SK-N-SH (cell line): ENCODE data around the gene C14orf119. TPM values are rescaled to one million over a fixed set of nuclear protein-coding genes. Genes with fewer than 3 reads are reported as not detected.

ENCODE experiments used
- CTCF ChIA-PET: fragments of 300-600, 350-600 bp; formaldehyde crosslinking; extraction: SDS; loops from one replicate; lab custom pipeline; 2021; lab: Yijun Ruan, JAX
- POLR2A ChIA-PET: fragments of 350-600 bp; sonication (Branson Sonifier 250); formaldehyde crosslinking; extraction: SDS; loops from one replicate; lab custom pipeline; 2020; ENCODE audit warnings: antibody characterized with exemption, inconsistent platforms; lab: Yijun Ruan, JAX
- DNase-seq: peaks from one replicate; pipeline ENCODE4 v3.0.0; 2012
- H2AFZ ChIP-seq: fragments of 200-600 bp; sonication (generic); 2 replicates; pipeline ENCODE4 v1.8.1; 2016; ENCODE audit warnings: antibody characterized with exemption, mild to moderate bottlenecking, low read depth
- H3F3A ChIP-seq: fragments of 200-600 bp; sonication (generic); replicated peaks from 2 replicates; pipeline ENCODE3; 2016; ENCODE audit warnings: antibody characterized with exemption, mild to moderate bottlenecking; ENCODE audit not compliant: insufficient read depth
- H3K27ac ChIP-seq, 2 experiments: fragments of 200-500 bp in 1 of 2; fragments of 200-600 bp in 1 of 2; sonication (Bioruptor generic) in 1 of 2; sonication (generic), shearing (Covaris generic) in 1 of 2; 2 replicates each; pipeline versions ENCODE4 v1.5.1 to v1.6.1; 2014 to 2016; ENCODE audit warnings: low read depth in 2 of 2, inconsistent platforms in 1 of 2, low read length in 1 of 2, mild to moderate bottlenecking in 1 of 2, mixed read lengths in 1 of 2
- H3K27me3 ChIP-seq: fragments of 200-600 bp; sonication (generic), shearing (Covaris generic); 2 replicates; pipeline ENCODE4 v1.6.1; 2016; ENCODE audit warnings: mixed run types; ENCODE audit not compliant: insufficient read depth
- H3K36me3 ChIP-seq, 2 experiments: fragments of 200-500 bp in 1 of 2; fragments of 200-600 bp in 1 of 2; sonication (Bioruptor generic) in 1 of 2; sonication (generic) in 1 of 2; replicated peaks in 1 of 2; 2 replicates each; pipeline versions ENCODE3 to v1.5.1; 2014 to 2016; ENCODE audit warnings: low read length in 1 of 2, mild to moderate bottlenecking in 1 of 2; ENCODE audit not compliant: insufficient read depth in 2 of 2, control insufficient read depth in 1 of 2
- H3K4me1 ChIP-seq, 2 experiments: fragments of 200-500 bp in 1 of 2; fragments of 200-600 bp in 1 of 2; sonication (Bioruptor generic) in 1 of 2; sonication (generic), shearing (Covaris generic) in 1 of 2; 2 replicates each; pipeline versions ENCODE4 v1.5.1 to v1.6.1; 2014 to 2016; ENCODE audit warnings: low read depth in 1 of 2, low read length in 1 of 2, mixed run types in 1 of 2; ENCODE audit not compliant: insufficient read depth in 2 of 2, control insufficient read depth in 1 of 2
- H3K4me2 ChIP-seq: fragments of 200-600 bp; sonication (generic), shearing (Covaris generic); 2 replicates; pipeline ENCODE4 v1.6.1; 2017; ENCODE audit warnings: mixed run types
- H3K4me3 ChIP-seq, 2 experiments: fragments of 200-500 bp in 1 of 2; fragments of 200-600 bp in 1 of 2; sonication (Bioruptor generic) in 1 of 2; sonication (generic), shearing (Covaris generic) in 1 of 2; 2 replicates each; pipeline versions ENCODE4 v1.5.1 to v1.8.1; 2014 to 2016; ENCODE audit warnings: low read depth in 2 of 2, inconsistent platforms in 1 of 2, low read length in 1 of 2, mild to moderate bottlenecking in 1 of 2, mixed read lengths in 1 of 2, moderate library complexity in 1 of 2
- H3K79me2 ChIP-seq: fragments of 200-600 bp; sonication (generic); 2 replicates; pipeline ENCODE4 v1.8.1; 2017; ENCODE audit warnings: mild to moderate bottlenecking; ENCODE audit not compliant: insufficient read depth
- H3K9ac ChIP-seq: fragments of 200-600 bp; sonication (generic); 2 replicates; pipeline ENCODE4 v1.6.1; 2017; ENCODE audit warnings: mixed run types
- H3K9me2 ChIP-seq: fragments of 200-600 bp; sonication (generic); 2 replicates; pipeline ENCODE4 v1.6.1; 2017; ENCODE audit warnings: mixed run types
- H3K9me3 ChIP-seq: fragments of 200-600 bp; sonication (generic); 2 replicates; pipeline ENCODE4 v1.6.1; 2017; ENCODE audit warnings: mixed run types, mild to moderate bottlenecking, moderate library complexity
- H4K20me1 ChIP-seq: fragments of 200-600 bp; sonication (generic); 2 replicates; pipeline ENCODE4 v1.6.1; 2017; ENCODE audit warnings: mild to moderate bottlenecking, mixed run types; ENCODE audit not compliant: insufficient read depth
- CTCF ChIP-seq: fragments of 200-600 bp; sonication (generic); IDR thresholded peaks from 2 replicates; pipeline ENCODE4 v1.6.1; 2017; ENCODE audit warnings: antibody characterized with exemption, mild to moderate bottlenecking, moderate library complexity
- EZH2phosphoT487 ChIP-seq: fragments of 200-600 bp; sonication (generic); IDR thresholded peaks from 2 replicates; pipeline ENCODE4 v1.6.1; 2017; ENCODE audit warnings: low read depth, mixed run types, mild to moderate bottlenecking, antibody characterized with exemption, moderate library complexity, borderline replicate concordance
- FOSL2 ChIP-seq: IDR thresholded peaks from 2 replicates; pipeline ENCODE4 v1.4.0; 2012; ENCODE audit warnings: low read depth, mild to moderate bottlenecking, moderate library complexity, borderline replicate concordance
- FOXJ3 ChIP-seq: sonication (generic); formaldehyde crosslinking; IDR thresholded peaks from 2 replicates; pipeline ENCODE4 v1.5.1; 2020; ENCODE audit warnings: mild to moderate bottlenecking, missing genetic modification reagents
- FOXM1 ChIP-seq: IDR thresholded peaks from 2 replicates; pipeline ENCODE4 v1.4.0; 2012; ENCODE audit warnings: low read depth, mild to moderate bottlenecking
- GATA2 ChIP-seq: sonication (generic); formaldehyde crosslinking; IDR thresholded peaks from 2 replicates; pipeline ENCODE4 v1.5.0; 2020; ENCODE audit warnings: mild to moderate bottlenecking, missing genetic modification reagents
- MAX ChIP-seq: IDR thresholded peaks from 2 replicates; pipeline ENCODE4 v1.4.0; 2012; ENCODE audit warnings: low read depth
- MEF2A ChIP-seq: IDR thresholded peaks from 2 replicates; pipeline ENCODE4 v1.4.0; 2012; ENCODE audit warnings: low read depth, borderline replicate concordance
- MXI1 ChIP-seq: IDR thresholded peaks from 2 replicates; pipeline ENCODE4 v1.6.1; 2012; ENCODE audit warnings: mild to moderate bottlenecking, low read depth, low read length, improper control_type of control experiment
- NFIC ChIP-seq: IDR thresholded peaks from 2 replicates; pipeline ENCODE4 v1.4.0; 2012; ENCODE audit warnings: borderline replicate concordance
- NRF1 ChIP-seq: IDR thresholded peaks from 2 replicates; pipeline ENCODE4 v1.6.1; 2012; ENCODE audit warnings: low read depth, mild to moderate bottlenecking, low read length
- SIN3A ChIP-seq: IDR thresholded peaks from 2 replicates; pipeline ENCODE4 v1.6.1; 2012; ENCODE audit warnings: low read depth, mild to moderate bottlenecking, low read length, moderate library complexity, borderline replicate concordance
- SMC3 ChIP-seq: IDR thresholded peaks from 2 replicates; pipeline ENCODE4 v1.6.1; 2012; ENCODE audit warnings: low read depth, low read length, improper control_type of control experiment
- TAF1 ChIP-seq: IDR thresholded peaks from 2 replicates; pipeline ENCODE4 v1.6.1; 2012; ENCODE audit warnings: low read depth, mild to moderate bottlenecking, low read length, moderate library complexity, borderline replicate concordance
- TCF12 ChIP-seq: IDR thresholded peaks from 2 replicates; pipeline ENCODE4 v1.4.0; 2012
- USF1 ChIP-seq: IDR thresholded peaks from 2 replicates; pipeline ENCODE4 v1.4.0; 2012; ENCODE audit warnings: low read depth, borderline replicate concordance
- polyA plus RNA-seq, 3 experiments: library from polyadenylated mRNA; depleted of rRNA; stranded (reverse); fragments of >200 nt; gene quantifications; 2 replicates each; pipeline ENCODE4 v1.2.3, GENCODE V29; 2012

The C14orf119 gene
- polyA plus RNA-seq, 1 of the 3 experiments (the other 2 are of a cell fraction) = 55.2 TPM

- ChIA-PET POLR2A (no interaction called here), CTCF (interaction anchor here (0.9 kb wide), 1 partner anchor 14 kb away, joined by 3 read pairs; no protein-coding TSS in a partner anchor)
Observed at GRCh38 chr14:23149745-23150144, 54.4 kb downstream of the C14orf119 start.

More at GRCh38 chr14:23149745-23150144, 54.4 kb downstream of the C14orf119 start:
- Histone ChIP-seq H3K27me3 (peaks cover 9% of the 10 kb centered on the region; the same call in 1 of the 2 replicates), H3K9ac (no peak overlapping the region), H3F3A (no peaks in the 10 kb centered on the region), H3K27ac (no peak overlapping the region), H3K9me2 (no peaks in the 10 kb centered on the region), H3K36me3 (no peaks in the 10 kb centered on the region), H4K20me1 (no peaks in the 10 kb centered on the region), H3K4me1 (peaks cover 0 to 13% of the 10 kb centered on the region in 2 experiments; a peak in 3 of 4 replicates), H3K4me3 (no peak overlapping the region), H3K79me2 (no peaks in the 10 kb centered on the region), H3K9me3 (no peaks in the 10 kb centered on the region), H3K4me2 (no peak overlapping the region), H2AFZ (no peak overlapping the region)
- TF ChIP-seq TCF12 = no peak
- no peak for TF ChIP-seq USF1
- no peak for TF ChIP-seq FOXJ3
- no peak for TF ChIP-seq NRF1
- TF ChIP-seq NFIC = no peak
- no peak for TF ChIP-seq TAF1
- no peak for TF ChIP-seq FOXM1
- no peak for TF ChIP-seq CTCF
- no peak for TF ChIP-seq GATA2 (CRISPR knock-in tag)
- no peak for TF ChIP-seq MAX
- no peak for TF ChIP-seq EZH2phosphoT487
- no peak for TF ChIP-seq FOSL2
- TF ChIP-seq MXI1 = no peak
- no peak for TF ChIP-seq SIN3A
- no peak for TF ChIP-seq MEF2A
- TF ChIP-seq SMC3 = no peak
- no peak for DNase-seq

Other genes starting within 250 kb of the C14orf119 start
- gene LRP10, start 223.8 kb upstream of the C14orf119 start, polyA plus RNA-seq (2012; rRNA removed) = 87.8 and 117 TPM in 2 replicates
- 0.26 and 0.36 TPM in 2 replicates for gene REM2, start 212.3 kb upstream of the C14orf119 start, polyA plus RNA-seq (2012; rRNA removed)
- gene RBM23, start 176.4 kb upstream of the C14orf119 start, polyA plus RNA-seq (2012; rRNA removed) = 52.4 and 65.5 TPM in 2 replicates
- gene PRMT5, start 166.1 kb upstream of the C14orf119 start, polyA plus RNA-seq (2012; rRNA removed) = 132 and 174 TPM in 2 replicates
- 25.0 and 27.3 TPM in 2 replicates for gene HAUS4, start 138.4 kb upstream of the C14orf119 start, polyA plus RNA-seq (2012; rRNA removed)
- 24.4 and 36.2 TPM in 2 replicates for gene AJUBA, start 113.0 kb upstream of the C14orf119 start, polyA plus RNA-seq (2012; rRNA removed)
- gene C14orf93, start 85.4 kb upstream of the C14orf119 start, polyA plus RNA-seq (2012; rRNA removed) = 9.1 and 9.5 TPM in 2 replicates
- 337 and 401 TPM in 2 replicates for gene PSMB5, start 60.6 kb upstream of the C14orf119 start, polyA plus RNA-seq (2012; rRNA removed)
- not detected in 2 replicates for gene PSMB11, start 53.3 kb upstream of the C14orf119 start, polyA plus RNA-seq (2012; rRNA removed)
- gene CDH24, start 38.0 kb upstream of the C14orf119 start, polyA plus RNA-seq (2012; rRNA removed) = 30.8 and 36.7 TPM in 2 replicates
- gene ACIN1, start 369 bp upstream of the C14orf119 start, polyA plus RNA-seq (2012; rRNA removed) = 159 and 195 TPM in 2 replicates
- not detected in 2 replicates for gene CIROP, start 9.5 kb downstream of the C14orf119 start, polyA plus RNA-seq (2012; rRNA removed)
- gene CEBPE, start 23.8 kb downstream of the C14orf119 start, polyA plus RNA-seq (2012; rRNA removed) = not detected in 2 replicates
- gene SLC7A8, start 88.2 kb downstream of the C14orf119 start, polyA plus RNA-seq (2012; rRNA removed) = 0.96 and 1.4 TPM in 2 replicates
- gene RNF212B, start 142.4 kb downstream of the C14orf119 start, polyA plus RNA-seq (2012; rRNA removed) = not detected in 2 replicates
- gene HOMEZ, start 190.6 kb downstream of the C14orf119 start, polyA plus RNA-seq (2012; rRNA removed) = 7.7 and 8.7 TPM in 2 replicates
- 6.6 and 7.4 TPM in 2 replicates for gene PPP1R3E, start 207.4 kb downstream of the C14orf119 start, polyA plus RNA-seq (2012; rRNA removed)
- gene BCL2L2, start 211.3 kb downstream of the C14orf119 start, polyA plus RNA-seq (2012; rRNA removed) = 30.6 and 49.4 TPM in 2 replicates
- 266 and 444 TPM in 2 replicates for gene PABPN1, start 226.0 kb downstream of the C14orf119 start, polyA plus RNA-seq (2012; rRNA removed)